Raji (cell line): ENCODE measurements around the gene TBX15.

Experiments used
- POLR2A ChIP-seq: IDR thresholded peaks from 2 replicates; pipeline ENCODE4 v1.6.1; 2011; ENCODE audit warnings: low read depth, low read length, control low read depth; ENCODE audit not compliant: insufficient read depth

TBX15 gene

DNA sequence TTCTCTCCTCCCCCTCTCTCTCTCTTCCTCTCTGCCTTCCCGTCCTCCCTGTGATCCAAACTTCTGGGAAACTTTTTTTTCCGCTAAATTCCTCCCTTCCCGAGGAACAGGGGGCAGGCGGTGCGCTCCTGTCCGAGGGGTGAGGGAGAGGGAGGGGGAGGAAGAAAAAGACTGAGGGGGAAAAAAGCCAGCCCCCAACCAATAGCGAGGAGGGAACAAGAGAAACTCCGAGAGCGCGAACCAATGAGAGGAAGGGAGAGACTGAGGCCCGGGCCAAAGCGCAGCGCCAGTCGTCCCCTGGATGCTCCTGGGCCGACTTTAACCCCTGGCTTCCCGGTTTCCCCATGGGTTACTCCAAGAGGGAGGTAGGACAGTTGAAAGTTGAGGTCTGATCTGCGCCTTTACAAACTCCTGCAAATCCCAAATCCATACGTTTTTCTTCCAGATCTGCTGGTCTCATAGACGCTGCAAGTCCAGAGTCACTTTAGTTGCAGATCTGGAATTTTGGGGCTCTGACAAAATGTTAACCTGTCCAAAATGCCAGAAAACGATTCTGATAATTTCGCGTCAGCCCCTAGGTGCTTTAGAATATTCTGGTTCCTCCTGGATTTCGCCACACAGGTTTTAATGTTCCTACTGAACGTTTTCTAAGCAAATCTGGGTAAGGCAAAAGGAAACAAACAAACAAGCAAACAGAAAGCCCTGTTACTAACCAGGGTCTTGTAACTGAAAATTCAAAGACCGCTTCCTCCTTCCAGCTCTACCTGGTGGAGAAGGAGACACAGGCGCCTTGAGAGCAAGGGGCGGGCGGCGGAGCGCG, at the start of gene TBX15:
Gene TBX15, minus strand, starts transcription at position 158 of the 820 bp plus-strand sequence. CDS start 548 bp downstream, outside the sequence.
- no peak for TF ChIP-seq POLR2A

DNA sequence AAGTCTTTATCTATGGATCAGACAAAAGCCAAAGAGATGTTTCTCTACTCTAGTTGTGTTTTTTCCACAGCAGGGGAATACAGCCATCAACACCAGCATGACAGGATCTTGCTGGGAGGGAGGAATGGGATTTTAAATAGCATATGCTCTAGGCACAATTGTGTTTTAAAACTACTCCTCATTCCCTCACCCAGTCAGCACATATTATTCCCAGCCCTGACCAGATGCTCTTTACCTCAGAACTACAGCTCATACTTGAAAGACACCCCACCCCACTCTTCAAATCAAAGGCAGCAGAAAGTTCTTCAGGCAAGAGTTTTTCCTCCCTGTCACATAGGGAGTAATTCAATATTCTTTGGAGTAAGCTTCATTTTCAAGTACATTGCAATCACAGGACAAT, 46.2 kb upstream of the TBX15 start:
- TF ChIP-seq POLR2A, result no peak

DNA sequence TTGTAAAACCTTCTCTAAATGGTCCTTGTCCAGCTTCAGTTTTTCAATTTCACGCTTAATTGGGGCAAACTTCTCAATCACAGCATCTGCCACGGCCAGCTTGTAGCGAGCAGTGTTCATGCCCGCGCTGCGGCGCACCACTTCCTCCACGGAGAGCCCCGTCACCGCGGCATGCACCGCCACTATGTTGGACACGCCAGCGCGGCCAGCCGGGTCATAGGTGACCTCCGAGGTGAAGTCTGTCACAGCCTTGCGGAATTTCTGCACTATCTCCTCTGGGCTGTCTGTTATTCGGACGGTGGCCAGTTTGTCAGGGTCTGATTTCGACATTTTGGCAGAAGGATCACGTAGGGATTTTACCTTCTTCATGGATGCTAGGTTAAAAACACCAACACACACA, 44.8 kb upstream of the TBX15 start:
- TF ChIP-seq POLR2A, result no peak

DNA sequence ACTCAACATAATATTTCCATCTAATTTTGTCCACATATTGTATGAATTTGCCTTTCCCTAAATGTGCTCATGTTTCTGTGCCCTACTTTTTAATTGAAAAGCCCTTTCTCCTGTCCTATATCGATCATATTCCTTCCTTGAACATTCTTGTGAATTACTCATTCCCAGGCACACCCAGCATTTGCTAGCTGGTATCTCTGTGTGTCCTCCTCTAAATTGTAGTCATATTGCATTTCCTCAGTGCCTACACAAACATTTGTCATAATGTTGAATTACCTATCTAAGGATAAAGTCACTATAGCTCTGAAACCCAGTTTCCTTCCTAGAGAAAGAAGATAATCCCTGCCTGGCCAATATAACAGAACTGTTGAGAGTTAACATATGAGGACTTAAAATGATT, 39.6 kb upstream of the TBX15 start:
- TF ChIP-seq POLR2A, result no peak

DNA sequence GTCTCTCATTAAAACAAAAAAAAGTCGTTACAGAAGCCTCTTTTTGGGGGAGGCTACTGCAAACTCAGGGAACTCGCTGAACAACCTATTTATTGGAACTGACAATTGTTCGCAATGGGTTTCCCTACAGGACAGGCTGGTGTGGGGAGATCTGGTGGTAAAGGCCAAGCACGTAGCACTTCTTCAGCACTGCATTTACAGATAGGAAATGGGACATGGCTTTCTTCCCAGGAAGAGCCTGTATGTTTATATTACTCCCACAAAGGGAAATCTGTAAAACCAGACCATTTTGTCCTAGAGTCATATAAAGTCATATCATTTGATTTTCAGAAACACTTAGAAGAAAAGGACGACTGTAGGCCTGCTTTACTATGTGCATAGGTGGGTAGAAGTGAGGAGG, 38.8 kb upstream of the TBX15 start:
- TF ChIP-seq POLR2A, result no peak

DNA sequence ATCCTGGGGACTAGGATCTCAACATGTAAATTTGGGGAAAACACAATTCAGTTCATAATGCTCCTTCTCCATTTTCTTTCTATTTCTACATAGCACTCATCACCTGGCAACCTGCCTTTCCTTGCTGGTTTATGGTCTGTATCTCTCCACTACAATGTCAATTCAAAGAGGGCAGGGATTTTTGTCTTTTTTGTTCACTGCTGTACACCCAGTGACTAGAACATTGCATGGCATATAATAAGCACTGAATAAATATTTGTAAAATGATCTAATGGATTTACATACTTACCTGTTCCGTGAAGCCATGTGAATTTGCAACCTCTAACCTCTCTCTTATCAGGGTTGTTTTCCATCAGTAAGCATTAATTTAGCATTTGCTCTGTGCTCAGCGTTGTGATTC, 27.4 kb upstream of the TBX15 start:
- TF ChIP-seq POLR2A, result no peak

DNA sequence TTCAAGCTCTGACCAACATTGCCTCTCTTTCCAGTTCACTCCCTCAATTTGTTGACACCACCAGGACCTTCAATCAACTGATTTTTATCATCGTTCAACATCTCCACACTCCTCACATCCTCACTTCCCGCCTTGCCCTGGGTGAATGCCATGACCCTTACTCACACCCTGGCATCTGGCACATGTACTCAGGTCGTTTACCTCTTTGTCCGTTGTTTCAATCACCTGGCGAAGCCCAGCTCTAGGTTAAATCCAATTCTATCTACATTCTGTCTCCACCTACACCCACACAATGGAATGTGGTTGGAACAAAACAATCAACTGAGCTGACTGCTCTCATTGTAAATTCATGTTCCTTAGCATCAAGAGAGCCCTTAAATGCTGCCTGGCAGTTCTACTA, 24.2 kb upstream of the TBX15 start:
- no peak for TF ChIP-seq POLR2A

DNA sequence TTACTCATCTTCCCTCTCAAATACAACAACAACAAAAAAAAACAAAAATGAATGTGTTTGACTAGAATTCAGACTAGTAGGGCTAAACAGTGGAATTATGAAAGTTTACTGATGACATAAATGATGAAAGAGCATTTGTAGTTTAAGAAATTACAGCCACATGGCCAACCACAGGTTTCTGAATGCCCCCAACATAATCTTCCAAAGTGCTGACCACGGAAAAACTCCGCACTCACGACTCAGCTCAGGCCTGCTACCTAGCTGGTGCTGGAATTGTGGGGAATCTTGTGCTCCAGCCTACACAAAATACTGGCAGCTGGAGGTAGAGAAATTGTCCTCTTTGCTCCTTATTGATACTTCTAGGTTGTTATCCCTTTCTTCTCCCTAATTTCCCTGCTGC, 23.6 kb upstream of the TBX15 start:
- TF ChIP-seq POLR2A, result no peak

DNA sequence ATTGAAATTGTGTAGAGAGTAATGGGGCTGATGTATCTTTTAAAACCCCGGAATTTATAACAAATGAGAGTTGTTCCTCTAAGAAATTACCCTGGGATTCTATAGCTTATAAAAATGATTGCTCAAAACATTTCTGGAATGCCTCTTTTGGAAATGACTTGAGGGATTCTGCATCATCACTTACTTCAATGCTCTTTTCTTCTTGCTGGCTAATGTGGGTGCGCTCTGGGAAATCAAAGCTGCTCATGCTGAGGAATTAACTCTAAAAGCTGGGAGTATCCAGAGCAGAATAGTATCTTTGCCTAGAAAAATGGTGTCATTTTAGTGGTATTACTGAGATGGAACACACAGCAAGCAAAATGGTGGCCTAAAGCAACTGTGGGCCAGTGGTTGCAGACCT, 23.0 kb upstream of the TBX15 start:
- no peak for TF ChIP-seq POLR2A

DNA sequence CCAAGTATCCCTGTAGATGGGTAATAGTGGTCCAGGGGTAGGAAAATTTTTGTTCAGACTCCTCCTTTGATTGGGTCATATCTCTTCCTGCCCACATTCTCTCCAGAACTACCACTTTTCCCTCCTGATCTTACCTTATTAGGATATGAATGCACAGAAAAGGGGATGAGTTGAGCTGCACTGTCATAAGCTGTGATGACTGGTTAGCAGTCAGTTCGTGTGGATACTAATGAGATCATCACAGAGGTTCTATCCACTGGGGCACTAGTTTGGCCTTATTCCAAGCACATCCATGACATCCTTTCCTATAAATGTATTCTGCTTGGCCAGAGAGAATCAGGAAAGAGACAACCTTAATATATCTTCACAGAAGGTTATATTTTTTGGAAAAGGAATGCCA, 22.1 kb upstream of the TBX15 start:
- no peak for TF ChIP-seq POLR2A

DNA sequence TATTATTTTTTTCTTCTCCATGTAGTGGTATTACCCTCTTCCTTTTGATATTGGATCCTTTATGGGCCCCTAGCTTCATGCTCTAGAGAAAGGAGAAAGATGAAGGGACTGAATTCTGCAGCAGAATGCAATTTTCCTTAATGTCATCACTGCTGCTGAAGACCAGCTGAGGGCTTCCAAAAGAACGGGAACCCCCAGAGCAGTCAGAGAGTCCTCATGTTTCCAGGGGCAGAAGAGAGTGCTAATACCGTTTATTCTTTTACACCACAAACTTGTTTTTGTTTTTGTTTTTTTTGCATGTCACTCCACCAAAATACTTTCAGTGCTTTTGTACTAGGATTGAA, 21.1 kb upstream of the TBX15 start:
- TF ChIP-seq POLR2A, result no peak

DNA sequence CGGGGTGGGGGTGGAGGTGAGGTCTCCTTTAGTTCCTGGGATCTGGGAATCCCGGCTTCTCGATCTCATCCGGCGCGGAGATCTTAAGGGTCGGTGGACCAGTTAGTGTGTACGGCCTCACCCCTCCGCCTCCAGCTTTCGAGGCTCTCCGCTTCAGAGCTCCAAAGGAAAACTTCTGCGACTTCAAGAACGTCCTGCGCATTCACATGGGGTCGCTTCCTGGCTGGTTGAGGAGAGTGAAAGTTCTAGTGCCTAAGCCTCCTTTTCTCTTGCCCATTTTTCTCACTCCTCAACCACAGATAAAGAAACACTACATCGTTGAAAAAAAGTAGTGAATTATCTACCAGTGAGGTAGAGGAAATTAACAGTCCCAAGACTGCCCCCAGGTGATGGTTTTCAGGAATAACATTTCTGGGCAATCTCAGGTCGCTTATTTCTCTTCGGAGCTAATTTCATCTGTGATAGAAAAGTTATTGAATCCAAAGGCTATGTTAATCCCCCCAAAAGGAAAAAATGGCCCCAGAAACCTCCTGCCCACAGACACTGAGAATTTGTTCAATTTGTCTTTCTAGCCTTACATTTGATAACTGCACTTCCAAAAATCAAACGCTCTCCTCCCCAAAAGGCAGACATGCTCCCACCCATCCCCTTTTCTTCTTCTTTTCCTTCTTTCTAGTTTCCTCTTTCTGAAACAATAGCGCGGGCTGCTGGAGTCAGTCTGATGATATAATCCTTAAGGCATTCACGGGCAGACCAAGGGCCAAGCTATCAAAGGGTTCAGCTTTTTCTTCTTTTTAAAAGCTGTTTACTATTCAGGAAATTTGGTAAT, 20.6 kb upstream of the TBX15 start:
- no peak for TF ChIP-seq POLR2A

DNA sequence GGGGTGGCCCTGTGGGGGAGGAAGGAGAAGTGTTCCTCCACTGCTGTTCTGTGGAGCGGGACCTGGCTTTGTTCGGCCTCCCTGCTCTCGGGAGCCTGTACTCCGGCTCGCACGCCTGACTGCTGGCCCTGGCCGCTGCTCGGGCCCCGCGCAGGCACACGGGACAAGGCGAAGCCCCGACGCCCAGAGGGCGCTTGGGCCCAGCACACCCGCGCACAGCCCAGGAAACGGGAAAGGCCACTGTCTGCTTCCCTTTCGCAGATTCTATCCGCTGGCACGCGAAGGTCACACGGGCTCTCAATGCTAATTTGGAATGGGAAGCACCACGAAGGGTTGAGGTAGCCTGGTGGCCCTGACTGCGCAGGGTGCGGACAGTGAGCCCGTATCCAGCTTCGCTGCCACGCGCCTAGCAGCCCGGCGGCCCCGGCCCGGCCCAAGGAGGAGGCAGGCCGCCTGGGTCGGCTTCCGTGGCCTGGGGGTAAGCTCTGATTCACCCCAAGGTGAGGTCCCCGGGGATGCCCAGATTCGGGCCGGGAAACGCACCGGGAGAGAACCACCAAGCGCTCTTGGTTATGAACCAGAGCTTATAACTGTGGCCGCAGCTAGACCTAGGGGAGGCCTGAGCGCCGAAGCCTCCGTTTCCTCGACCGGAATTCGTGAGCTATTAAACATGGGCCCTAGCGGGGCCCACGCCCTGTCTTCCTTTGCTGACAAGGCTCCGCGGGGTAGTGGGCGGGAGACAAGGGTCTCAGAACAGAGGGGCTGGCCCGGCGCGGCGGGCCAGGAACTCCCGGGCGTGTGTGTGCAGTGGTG, 19.7 kb upstream of the TBX15 start:
- TF ChIP-seq POLR2A, result no peak

DNA sequence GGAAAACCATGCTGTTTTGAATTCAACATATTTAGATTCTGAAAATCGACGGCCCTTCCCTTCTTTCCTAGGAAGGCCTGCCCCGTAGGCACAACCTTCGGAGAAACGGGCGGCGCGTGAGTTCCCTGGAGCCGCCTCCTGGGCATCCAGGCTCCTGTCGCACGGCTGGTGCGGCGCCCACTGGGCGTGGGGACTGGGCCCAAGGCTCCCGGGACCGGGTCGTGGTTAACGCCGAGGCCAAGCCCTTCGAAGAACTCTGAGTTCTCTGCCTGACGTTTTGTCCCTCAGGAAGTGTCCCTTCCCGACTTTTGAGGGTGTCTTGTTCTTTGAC, 19.2 kb upstream of the TBX15 start:
- TF ChIP-seq POLR2A, result no peak

DNA sequence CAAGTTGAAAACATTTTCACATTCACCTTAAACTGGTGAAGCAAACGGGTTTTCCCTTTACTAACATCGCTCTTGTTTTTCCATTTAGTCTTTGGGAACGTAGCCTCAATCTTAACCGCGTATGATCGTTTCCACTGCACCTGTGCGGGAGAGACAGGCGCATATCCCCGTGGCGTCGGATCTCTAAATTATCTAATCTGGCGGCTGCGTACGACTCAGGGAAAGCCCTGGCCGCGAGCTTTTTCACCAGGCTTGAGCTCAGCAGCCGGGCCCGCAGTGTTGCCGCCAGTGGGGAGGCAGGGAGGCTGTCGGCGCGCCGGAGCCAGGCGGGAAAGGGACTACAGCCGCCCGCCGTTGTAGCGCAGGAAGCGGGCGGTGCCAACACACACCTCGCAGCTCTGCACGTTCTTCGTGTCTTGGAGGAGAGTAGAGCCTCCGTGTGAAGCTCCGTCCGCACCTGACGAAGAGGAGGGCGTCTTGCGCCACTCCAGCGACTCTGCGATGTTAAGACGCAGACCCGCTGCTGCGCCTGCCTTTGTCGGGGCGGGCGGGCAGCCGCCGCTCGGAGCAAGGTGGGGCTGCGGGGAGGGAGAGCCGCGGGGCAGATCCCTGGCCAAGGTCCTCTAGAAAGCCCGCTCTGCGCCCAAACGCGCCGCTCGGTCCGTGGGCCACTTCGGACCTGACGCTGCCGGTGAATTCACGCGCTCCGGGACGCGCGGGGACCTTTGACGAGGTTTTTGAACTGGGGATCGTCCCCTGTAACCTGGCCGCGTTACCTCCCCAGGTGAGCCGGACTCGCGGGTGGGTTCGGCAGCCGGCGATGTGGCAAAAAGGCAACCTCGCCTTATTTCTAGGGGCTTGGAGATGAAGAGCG, 18.5 kb upstream of the TBX15 start:
- TF ChIP-seq POLR2A, result no peak
